Osteoblast (primary cell): ENCODE measurements around the gene IL1F10. TPM values are rescaled to one million over a fixed set of nuclear protein-coding genes. Genes with fewer than 3 reads are reported as not detected.

Source experiments
- DNase-seq: peaks from one replicate; pipeline ENCODE4 v3.0.0; 2011; ENCODE audit warnings: low spot score, mixed read lengths; ENCODE audit not compliant: insufficient read length; ENCODE audit errors: missing footprints
- H2AFZ ChIP-seq: 2 replicates; pipeline ENCODE4 v1.6.0; 2011; ENCODE audit warnings: mild to moderate bottlenecking, low read length
- H3K27ac ChIP-seq: 2 replicates; pipeline ENCODE4 v1.5.1; 2011; ENCODE audit warnings: mild to moderate bottlenecking, low read depth, low read length, moderate library complexity
- H3K27me3 ChIP-seq: 2 replicates; pipeline ENCODE4 v1.6.0; 2012; ENCODE audit warnings: mild to moderate bottlenecking, control low read depth, inconsistent platforms, low read length, moderate library complexity; ENCODE audit not compliant: insufficient read depth
- H3K36me3 ChIP-seq: 2 replicates; pipeline ENCODE4 v1.5.1; 2011; ENCODE audit warnings: mild to moderate bottlenecking, low read length, control low read depth, moderate library complexity; ENCODE audit not compliant: insufficient read depth
- H3K4me1 ChIP-seq: 2 replicates; pipeline ENCODE4 v1.5.1; 2011; ENCODE audit warnings: mild to moderate bottlenecking, low read length, control low read depth, moderate library complexity; ENCODE audit not compliant: insufficient read depth
- H3K4me2 ChIP-seq: 2 replicates; pipeline ENCODE4 v1.6.0; 2011; ENCODE audit warnings: mild to moderate bottlenecking, low read length; ENCODE audit not compliant: insufficient read depth
- H3K4me3 ChIP-seq: fragments of 200-600 bp; sonication (generic); 3 replicates; pipeline ENCODE4 v1.5.1; 2012; ENCODE audit warnings: mild to moderate bottlenecking, low read length, inconsistent platforms; ENCODE audit not compliant: insufficient read depth
- H3K79me2 ChIP-seq: 2 replicates; pipeline ENCODE4 v1.6.0; 2012; ENCODE audit warnings: mild to moderate bottlenecking, low read length, control low read depth, inconsistent platforms; ENCODE audit not compliant: insufficient read depth
- H3K9me3 ChIP-seq: 2 replicates; pipeline ENCODE4 v1.5.1; 2011; ENCODE audit warnings: low read depth, low read length, control low read depth
- H4K20me1 ChIP-seq: 2 replicates; pipeline ENCODE4 v1.6.0; 2012; ENCODE audit warnings: mild to moderate bottlenecking, low read length, control low read depth; ENCODE audit not compliant: insufficient read depth
- CTCF ChIP-seq: IDR thresholded peaks from 2 replicates; pipeline ENCODE4 v1.5.1; 2011; ENCODE audit warnings: mild to moderate bottlenecking, low read depth, low read length, moderate library complexity; ENCODE audit errors: extremely low read depth
- total RNA-seq: library from RNA; depleted of rRNA; stranded (reverse); fragments of >200 nt; gene quantifications from 2 replicates; pipeline ENCODE4 v1.2.3, GENCODE V29; 2012

Gene IL1F10
- total RNA-seq, 1 donor = not detected

GRCh38 chr2:113070606-113070975 lies 2.8 kb downstream of the IL1F10 start:
- Histone ChIP-seq H3K79me2 (no peaks in the 10 kb centered on the region), H3K4me3 (no peak overlapping the region), H3K36me3 (no peaks in the 10 kb centered on the region), H3K27ac (no peak overlapping the region), H3K4me2 (no peak overlapping the region), H4K20me1 (no peaks in the 10 kb centered on the region), H3K27me3 (peaks cover 27% of the 10 kb centered on the region), H3K9me3 (no peaks in the 10 kb centered on the region), H2AFZ (no peak overlapping the region), H3K4me1 (no peaks in the 10 kb centered on the region)
- no peak for DNase-seq
- TF ChIP-seq CTCF = no peak

DNA sequence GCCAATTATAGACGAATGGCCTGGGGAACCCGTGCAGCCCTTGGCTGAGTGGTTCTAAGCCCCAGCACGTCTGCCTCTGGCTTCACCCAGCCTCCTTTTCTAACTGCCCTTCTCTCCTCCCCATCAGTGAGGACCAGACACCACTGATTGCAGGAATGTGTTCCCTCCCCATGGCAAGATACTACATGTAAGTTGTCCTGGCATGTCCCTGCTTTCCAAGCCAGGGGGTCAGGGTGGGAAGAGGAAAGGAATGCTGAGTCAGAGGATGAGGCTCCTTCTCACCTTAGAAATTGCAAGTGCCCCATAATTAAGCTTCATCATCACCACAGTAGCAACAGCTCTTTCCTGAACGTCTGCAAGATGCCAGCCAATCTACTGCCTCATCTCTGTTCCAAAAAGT lies 4.8 kb downstream of the IL1F10 start:
- no peaks in the 10 kb centered on the region for H3K4me1 ChIP-seq
- no peak overlapping the region for H3K4me2 ChIP-seq
- H3K9me3 ChIP-seq = no peaks in the 10 kb centered on the region
- peaks cover 33% of the 10 kb centered on the region for H3K27me3 ChIP-seq
- DNase-seq = no peak
- H3K79me2 ChIP-seq = no peaks in the 10 kb centered on the region
- H4K20me1 ChIP-seq = no peaks in the 10 kb centered on the region
- no peaks in the 10 kb centered on the region for H3K36me3 ChIP-seq
- no peak overlapping the region for H3K4me3 ChIP-seq
- no peak for TF ChIP-seq CTCF
- no peak overlapping the region for H3K27ac ChIP-seq
- no peak overlapping the region for H2AFZ ChIP-seq

DNA sequence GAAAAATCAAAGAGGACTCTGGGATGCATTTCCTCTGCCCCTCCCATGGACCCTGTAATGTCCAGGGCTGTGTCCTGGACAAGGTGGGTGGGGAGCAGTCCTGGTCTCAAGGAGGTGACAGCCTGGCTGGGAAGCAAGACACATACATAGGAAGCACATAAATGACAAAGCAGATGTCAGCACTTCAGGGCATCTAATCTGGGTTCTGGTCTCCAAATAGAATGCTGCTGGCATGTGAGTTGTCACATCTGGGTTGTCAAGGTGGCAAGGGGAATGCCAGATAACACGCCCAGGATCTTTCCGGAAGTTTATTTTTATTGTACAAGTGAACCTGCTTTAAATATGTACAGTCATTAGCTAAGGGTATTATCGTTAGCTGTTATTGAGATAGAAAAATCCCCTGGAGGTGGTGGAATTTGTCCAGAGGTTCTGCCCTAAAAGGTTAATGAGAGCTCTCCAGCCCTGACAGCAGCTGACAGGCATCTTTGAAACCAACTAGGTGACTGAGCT lies 5.6 kb downstream of the IL1F10 start:
- Histone ChIP-seq H4K20me1 (no peaks in the 10 kb centered on the region), H3K36me3 (no peaks in the 10 kb centered on the region), H3K4me3 (no peak overlapping the region), H3K4me2 (no peak overlapping the region), H3K9me3 (no peaks in the 10 kb centered on the region), H3K79me2 (no peaks in the 10 kb centered on the region), H3K27me3 (peaks cover 33% of the 10 kb centered on the region), H2AFZ (no peak overlapping the region), H3K27ac (no peak overlapping the region), H3K4me1 (peaks cover 4% of the 10 kb centered on the region)
- no peak for TF ChIP-seq CTCF
- DNase-seq = no peak

DNA sequence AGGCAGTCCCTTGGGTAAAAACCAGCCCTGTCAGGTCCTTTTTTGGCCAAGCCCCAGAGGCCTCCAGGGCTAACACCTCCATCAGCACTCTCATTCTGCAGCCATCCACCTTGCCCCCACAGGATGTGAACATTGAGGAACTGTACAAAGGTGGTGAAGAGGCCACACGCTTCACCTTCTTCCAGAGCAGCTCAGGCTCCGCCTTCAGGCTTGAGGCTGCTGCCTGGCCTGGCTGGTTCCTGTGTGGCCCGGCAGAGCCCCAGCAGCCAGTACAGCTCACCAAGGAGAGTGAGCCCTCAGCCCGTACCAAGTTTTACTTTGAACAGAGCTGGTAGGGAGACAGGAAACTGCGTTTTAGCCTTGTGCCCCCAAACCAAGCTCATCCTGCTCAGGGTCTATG lies 7.3 kb downstream of the IL1F10 start:
- TF ChIP-seq CTCF = no peak

More for the DNA sequence above, 7.3 kb downstream of the IL1F10 start:
- Histone ChIP-seq H2AFZ (no peak overlapping the region), H3K9me3 (no peaks in the 10 kb centered on the region), H3K36me3 (no peaks in the 10 kb centered on the region), H3K27ac (no peak overlapping the region), H3K4me2 (no peak overlapping the region), H3K4me1 (peaks cover 6% of the 10 kb centered on the region), H3K4me3 (no peak overlapping the region), H4K20me1 (no peaks in the 10 kb centered on the region), H3K27me3 (peaks cover 33% of the 10 kb centered on the region), H3K79me2 (no peaks in the 10 kb centered on the region)
- no peak for DNase-seq
